GM08714 (cell line): ENCODE results near the gene SCP2D1.

Experiments used
- H3K4me3 ChIP-seq: fragments of 200-500 bp; sonication (Bioruptor generic); 2 replicates; pipeline ENCODE4 v1.5.1; 2014; ENCODE audit warnings: mild to moderate bottlenecking, low read length, inconsistent platforms
- ZNF274 ChIP-seq: IDR thresholded peaks from 2 replicates; pipeline ENCODE4 v1.6.1; 2012; ENCODE audit warnings: mild to moderate bottlenecking, low read depth, low read length

The SCP2D1 gene

DNA sequence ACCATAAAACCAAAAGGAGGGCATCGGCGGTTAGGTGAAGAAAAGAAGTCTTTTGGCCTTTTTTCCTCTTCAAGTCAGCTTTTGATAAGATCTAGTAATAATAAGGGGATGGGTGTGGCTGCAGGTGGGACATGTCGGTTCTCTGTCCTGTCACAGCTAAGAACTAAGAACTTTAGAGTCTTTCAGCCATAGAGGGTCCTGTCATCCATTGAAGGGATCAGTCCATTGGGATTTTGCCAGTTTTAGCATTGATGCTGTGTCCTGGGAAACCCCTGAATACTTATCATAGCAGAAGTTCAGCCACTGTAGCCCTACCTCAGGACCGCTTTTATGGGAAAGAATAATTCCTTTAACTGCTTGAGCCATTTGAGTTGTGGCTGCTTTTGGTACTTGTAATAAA is 18.2 kb upstream of the SCP2D1 start:
- H3K4me3 ChIP-seq, result no peak overlapping the region
- no peak for TF ChIP-seq ZNF274

DNA sequence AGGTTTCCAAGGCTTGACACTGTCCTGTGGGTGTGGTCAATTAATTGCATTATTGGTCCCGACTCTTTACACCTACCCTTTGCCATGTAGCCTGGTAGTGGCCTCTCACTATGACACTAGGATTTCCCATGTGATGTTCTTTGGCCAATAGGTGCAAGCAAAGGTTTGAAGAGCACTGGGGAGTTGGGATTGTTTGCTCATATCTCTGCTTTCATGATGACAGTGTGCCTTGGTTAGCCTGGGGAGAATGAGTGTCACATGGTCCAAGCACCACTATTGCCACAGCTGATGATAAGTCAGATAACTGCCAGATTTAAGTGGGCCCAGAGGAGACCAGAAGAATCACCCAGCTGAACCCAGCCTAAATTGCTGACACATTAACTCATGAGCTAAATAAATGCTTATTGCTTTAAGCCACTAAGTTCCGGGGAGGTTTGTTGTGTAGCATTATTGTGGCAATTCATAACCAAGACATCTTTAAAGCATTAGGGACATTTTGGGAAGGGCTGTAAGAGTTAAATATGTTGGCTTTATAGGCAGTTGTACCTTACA is 17.2 kb upstream of the SCP2D1 start:
- no peak overlapping the region for H3K4me3 ChIP-seq
- no peak for TF ChIP-seq ZNF274

DNA sequence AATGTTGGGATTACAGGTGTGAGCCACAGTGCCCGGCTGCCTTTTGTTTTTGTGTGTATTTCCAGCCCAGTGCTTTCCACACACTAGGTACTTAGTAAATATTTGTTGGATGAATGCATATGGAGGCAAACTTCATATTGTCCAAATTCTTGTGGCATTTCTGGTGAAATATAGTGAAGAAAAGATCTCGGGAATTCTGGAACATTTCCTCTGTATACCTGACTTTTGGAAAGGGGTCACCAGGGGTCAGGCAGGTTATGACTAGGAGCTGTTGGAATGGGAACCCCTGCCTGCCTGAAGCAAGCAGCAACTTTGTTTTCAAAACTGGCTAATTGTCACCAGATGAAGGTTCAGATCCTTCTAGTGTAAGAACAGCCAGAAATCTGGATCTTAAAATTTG is 12.1 kb upstream of the SCP2D1 start:
- no peak overlapping the region for H3K4me3 ChIP-seq
- TF ChIP-seq ZNF274, result no peak

DNA sequence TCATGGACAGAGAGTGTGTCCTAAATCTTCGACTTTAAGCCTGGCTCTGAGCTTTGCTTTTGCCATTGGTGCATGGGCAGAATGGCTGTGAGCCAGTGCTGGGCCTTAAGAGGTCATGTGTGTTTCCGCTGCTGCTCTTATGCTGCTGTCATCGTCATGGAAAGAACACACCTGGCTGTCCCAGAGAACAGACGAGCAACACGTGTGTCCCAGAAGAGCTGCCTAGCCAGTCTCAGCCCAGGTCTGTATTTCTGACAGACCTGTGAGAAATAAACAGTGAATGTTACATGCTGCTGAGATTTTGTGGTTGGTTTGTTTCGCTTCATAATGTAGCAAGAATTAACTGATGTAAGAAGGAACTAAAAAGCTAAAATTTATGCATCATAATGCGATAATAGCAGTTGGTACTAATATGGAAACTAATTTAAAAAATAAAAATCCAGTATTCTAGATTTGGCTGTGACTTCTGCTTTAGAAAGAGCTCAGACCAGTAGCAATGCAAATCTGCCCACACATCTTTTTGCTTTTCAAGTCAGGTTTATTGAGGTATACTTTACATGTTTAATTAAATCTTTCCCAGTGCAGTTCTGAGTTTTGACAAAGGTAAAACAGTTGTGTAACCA is 11.5 kb upstream of the SCP2D1 start:
- no peak for TF ChIP-seq ZNF274
- no peak overlapping the region for H3K4me3 ChIP-seq

DNA sequence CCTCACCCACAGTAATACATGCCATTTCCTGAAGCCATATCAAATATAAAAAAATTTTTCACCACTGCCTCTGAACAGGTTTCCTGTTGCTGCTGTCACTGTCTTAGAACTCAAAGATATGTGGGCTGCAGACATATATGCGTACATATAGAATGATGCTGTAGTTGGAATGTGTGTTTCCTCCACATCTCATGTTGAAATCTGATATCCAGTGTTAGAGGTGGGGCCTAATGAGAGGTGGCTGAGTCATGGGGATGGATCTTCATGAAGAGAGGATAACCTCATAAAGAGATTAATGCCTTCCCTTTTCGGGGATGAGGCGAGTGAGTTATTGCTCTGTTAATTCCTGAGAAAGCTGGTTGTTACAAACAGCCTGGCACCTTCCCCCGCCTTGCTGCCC is 7.7 kb upstream of the SCP2D1 start:
- no peak for TF ChIP-seq ZNF274
- no peak overlapping the region for H3K4me3 ChIP-seq

DNA sequence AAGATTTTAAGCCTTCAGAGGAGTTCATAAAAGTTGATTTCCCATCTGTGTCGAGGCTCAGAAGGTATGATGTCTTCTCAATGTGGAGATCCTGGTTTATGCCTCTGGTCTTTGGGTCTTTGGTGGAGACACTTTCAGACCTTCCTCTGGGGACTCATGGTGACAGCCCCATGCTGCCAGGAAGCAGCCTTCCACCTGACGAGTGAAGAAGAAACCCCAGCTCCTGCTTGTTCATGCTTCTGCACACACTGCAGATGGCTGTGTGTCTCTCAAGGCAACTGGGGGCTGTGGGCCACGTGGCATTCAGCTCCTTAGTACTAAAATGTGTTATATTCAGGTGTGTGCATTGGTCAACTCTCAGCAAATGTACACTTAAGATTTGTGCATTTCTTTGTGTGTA is 4.9 kb upstream of the SCP2D1 start:
- H3K4me3 ChIP-seq, result no peak overlapping the region
- TF ChIP-seq ZNF274, result no peak

DNA sequence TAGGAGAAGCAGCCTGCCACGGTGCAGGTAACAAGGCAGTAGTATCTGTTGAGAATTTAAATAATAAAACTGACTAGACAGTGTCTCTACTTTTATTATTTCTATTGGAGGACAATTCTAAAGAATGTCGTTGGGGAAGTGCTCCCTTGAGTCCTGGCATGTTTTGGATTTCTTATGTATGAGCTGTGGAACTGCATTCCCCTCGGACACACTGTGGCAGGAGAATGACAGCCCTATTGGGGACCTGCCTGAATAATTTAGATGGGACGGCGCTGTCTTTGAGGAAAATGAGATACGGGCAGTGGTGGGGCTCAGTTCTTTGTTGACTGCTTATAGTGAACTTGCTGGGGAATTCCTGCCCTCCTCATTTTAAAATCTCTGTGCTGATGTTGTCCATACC is 2.4 kb upstream of the SCP2D1 start:
- TF ChIP-seq ZNF274, result no peak
- no peak overlapping the region for H3K4me3 ChIP-seq

DNA sequence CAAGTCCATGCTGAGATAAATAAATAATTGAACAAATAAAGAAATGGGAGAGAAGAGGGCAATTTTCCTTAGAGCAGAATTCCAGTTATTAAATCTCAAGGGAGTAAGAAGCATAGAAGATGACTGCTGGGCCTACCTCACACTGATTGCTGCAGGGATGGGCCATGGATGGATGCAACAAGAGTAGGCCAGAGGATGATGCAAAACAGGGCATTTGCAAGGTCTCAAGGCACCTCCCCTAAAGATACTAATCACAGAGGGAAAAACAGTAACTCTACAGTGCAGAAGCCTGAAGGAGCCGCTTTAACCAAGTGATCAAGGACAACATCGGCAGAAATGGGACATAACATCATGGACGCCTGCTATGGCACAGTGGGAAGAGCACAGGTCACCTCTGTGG is 1.7 kb upstream of the SCP2D1 start:
- no peak for TF ChIP-seq ZNF274
- no peak overlapping the region for H3K4me3 ChIP-seq

DNA sequence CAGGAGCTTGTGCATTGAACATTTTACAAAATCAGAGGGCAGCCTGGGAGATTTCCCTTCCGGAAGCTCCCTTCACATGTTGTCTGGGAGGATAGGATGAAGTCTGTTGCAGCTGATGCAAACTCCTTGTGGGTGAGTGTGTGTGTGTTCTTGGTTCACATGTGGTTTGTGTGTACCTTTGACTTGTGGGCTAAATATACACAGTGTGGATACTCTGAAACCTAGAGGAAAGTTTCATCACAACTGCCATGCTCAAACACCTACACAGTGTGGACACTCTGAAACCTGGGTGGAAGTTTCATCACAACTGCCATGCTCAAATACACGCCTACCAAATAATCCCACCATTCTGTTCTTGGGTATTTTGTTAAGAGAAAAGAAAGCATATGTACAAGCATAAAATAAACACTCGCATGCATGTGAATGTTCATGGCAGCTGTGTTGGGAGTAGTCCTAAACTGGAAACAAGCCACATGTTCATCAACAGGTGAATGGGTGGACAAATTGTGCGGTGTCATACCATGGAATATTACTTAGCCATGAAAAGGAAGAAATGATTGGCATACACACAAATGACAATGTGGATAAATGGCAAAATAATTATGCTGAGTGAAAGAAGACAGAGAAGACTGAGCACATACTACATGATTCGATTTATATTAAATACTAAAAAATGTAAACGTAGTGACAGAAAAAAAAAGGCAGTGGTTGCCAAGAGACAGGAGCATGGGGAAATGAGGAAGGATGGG is 1.8 kb downstream of the SCP2D1 start:
- no peak for TF ChIP-seq ZNF274
- H3K4me3 ChIP-seq, result no peak overlapping the region

DNA sequence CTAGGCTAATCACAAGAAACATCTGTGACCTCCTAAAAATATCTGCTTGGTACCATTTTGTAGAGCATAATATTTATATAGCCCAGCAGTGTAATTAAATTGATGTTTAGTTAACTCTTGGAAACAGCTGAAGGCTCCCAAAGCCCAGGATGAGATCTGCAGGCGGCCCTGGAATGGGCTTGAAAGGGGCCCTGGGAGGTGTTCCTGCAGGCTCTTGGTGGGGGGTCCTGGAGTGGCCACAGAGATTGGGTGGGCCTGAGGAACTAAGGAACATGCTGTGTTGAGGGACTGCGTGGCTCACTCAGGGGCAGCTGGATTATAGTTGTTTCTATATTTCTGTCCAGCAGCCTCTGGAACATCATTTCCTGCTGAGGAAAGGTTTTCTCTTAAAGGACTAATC is 9.2 kb downstream of the SCP2D1 start:
- no peak for TF ChIP-seq ZNF274
- H3K4me3 ChIP-seq, result no peak overlapping the region

DNA sequence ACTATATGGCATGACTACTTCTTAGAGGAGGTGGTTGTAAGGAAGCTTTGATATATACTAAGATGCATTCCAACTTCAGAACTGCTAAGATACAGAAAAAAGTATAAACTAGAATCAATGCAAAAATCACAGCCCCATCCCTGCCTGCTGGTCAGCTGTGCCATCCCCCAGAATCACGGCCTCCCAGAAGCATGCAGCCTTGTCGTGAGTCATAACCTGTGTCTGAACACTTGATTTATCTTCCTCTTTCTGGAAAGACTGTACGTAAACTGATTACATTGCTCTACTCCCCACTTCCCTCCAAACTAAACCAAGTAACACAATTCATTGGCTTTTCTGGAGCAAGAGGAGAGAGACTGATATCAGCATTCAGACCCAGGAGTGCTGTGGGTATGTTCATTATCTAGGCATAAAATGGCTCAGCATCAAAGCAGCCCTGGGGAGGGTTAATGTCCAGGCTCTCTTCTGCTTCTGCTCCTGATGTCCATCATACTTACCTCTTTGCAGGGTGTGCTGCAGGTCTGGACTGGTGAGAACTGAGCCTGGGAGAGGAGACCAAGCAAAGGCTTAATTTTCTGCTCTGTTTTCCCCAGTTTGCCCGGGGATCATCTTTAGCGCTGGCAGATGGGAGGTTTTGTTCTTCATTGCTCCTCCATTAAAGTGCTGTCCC is 18.4 kb downstream of the SCP2D1 start:
- H3K4me3 ChIP-seq, result no peak overlapping the region
- TF ChIP-seq ZNF274, result no peak

DNA sequence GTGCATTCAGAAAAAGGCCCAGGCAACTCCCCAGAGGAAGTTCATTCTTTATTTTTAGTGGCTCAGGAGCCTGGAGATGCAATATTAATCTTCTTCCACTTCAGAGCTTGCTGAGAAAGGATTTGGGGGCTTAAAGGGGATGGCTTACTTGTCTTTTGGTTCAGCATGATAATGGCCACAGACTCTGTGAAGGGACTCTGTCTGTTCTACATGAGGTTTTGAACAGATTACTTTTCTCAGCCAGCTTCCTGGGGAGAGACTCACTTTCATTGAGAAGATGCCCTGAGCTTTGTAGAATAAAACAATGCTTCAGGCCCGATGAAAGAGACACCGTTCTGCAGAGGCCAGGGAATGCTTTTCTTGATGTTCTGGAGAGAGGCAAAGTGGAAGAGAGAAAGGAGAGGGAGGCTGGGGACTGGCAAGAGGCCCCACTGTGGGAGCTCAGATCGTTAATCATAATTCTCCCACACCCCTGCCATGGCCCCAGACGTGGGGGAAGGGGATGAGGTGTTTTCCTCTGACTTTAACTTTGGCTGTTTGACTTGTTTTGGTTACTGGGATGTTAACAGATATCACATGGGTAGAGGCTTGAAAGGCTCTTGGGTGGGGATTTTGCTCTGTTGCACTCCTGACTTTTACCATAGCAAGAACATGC is 19.1 kb downstream of the SCP2D1 start:
- H3K4me3 ChIP-seq, result no peak overlapping the region
- TF ChIP-seq ZNF274, result no peak

DNA sequence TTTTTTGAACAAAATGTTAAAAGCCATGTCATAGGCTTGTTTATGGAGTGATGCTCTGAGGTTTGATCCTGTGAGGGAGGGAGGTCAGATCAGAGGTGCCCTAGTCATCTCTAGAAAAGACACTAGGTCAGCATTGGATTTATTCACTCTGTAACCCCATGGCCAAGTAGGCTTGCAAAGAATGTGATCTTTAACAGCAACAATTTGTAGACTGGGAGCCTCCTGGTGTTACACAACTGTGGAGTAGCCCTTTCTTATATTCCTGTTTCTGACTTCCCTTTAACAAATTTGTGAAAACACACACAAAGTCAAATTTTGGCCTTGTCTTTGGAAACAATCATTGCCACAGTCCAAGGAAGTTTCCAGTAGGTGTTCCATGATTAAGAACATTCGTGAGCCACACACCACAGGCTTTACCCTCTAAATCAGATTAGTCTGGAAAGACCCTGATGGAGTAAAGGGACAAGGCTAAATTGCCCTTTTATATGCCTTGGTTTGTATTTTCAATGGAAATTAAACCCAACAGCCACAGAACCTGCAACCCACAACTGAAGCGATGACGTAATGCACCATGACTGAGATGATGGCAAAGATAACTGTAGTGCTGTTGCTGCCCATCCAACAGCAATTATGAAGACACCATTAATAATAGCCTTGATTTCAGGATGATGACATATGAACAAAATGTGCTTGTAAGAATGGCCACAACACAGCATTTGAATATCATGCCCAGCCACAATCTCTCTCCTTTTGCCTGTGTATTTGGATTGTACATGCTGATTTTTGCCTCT is 22.1 kb downstream of the SCP2D1 start:
- no peak for TF ChIP-seq ZNF274

DNA sequence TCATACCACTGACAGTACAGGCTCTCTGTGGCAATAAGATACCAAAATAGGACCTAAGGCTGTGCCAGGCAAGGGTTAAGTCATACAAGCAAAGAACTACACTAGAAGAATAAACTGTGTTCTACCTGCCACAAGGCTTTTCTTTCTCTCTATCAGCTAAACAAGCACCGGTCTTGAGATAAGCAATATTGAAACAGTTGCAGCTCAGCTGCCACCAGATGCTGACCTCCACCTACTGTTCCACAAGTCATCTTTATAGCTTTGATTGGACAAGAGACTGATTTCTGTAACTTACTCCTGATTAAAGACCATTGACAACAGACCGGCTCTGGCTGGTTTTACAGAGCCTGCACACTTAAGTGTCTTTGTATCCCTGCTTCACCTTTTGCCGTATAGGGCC is 24.1 kb downstream of the SCP2D1 start:
- no peak overlapping the region for H3K4me3 ChIP-seq
- TF ChIP-seq ZNF274, result no peak

More for the DNA sequence above, 22.1 kb downstream of the SCP2D1 start:
- no peak overlapping the region for H3K4me3 ChIP-seq
